SK-N-SH (cell line): ENCODE measurements around the gene FAM149A. TPM values are rescaled to one million over a fixed set of nuclear protein-coding genes. Genes with fewer than 3 reads are reported as not detected.

Experiments
- CTCF ChIA-PET: fragments of 300-600, 350-600 bp; formaldehyde crosslinking; extraction: SDS; loops from one replicate; lab custom pipeline; 2021; lab: Yijun Ruan, JAX
- POLR2A ChIA-PET: fragments of 350-600 bp; sonication (Branson Sonifier 250); formaldehyde crosslinking; extraction: SDS; loops from one replicate; lab custom pipeline; 2020; ENCODE audit warnings: antibody characterized with exemption, inconsistent platforms; lab: Yijun Ruan, JAX
- DNase-seq: peaks from one replicate; pipeline ENCODE4 v3.0.0; 2012
- H2AFZ ChIP-seq: fragments of 200-600 bp; sonication (generic); 2 replicates; pipeline ENCODE4 v1.8.1; 2016; ENCODE audit warnings: antibody characterized with exemption, mild to moderate bottlenecking, low read depth
- H3F3A ChIP-seq: fragments of 200-600 bp; sonication (generic); replicated peaks from 2 replicates; pipeline ENCODE3; 2016; ENCODE audit warnings: antibody characterized with exemption, mild to moderate bottlenecking; ENCODE audit not compliant: insufficient read depth
- H3K27ac ChIP-seq, 2 experiments: fragments of 200-500 bp in 1 of 2; fragments of 200-600 bp in 1 of 2; sonication (Bioruptor generic) in 1 of 2; sonication (generic), shearing (Covaris generic) in 1 of 2; 2 replicates each; pipeline versions ENCODE4 v1.5.1 to v1.6.1; 2014 to 2016; ENCODE audit warnings: low read depth in 2 of 2, inconsistent platforms in 1 of 2, low read length in 1 of 2, mild to moderate bottlenecking in 1 of 2, mixed read lengths in 1 of 2
- H3K27me3 ChIP-seq: fragments of 200-600 bp; sonication (generic), shearing (Covaris generic); 2 replicates; pipeline ENCODE4 v1.6.1; 2016; ENCODE audit warnings: mixed run types; ENCODE audit not compliant: insufficient read depth
- H3K36me3 ChIP-seq, 2 experiments: fragments of 200-500 bp in 1 of 2; fragments of 200-600 bp in 1 of 2; sonication (Bioruptor generic) in 1 of 2; sonication (generic) in 1 of 2; replicated peaks in 1 of 2; 2 replicates each; pipeline versions ENCODE3 to v1.5.1; 2014 to 2016; ENCODE audit warnings: low read length in 1 of 2, mild to moderate bottlenecking in 1 of 2; ENCODE audit not compliant: insufficient read depth in 2 of 2, control insufficient read depth in 1 of 2
- H3K4me1 ChIP-seq, 2 experiments: fragments of 200-500 bp in 1 of 2; fragments of 200-600 bp in 1 of 2; sonication (Bioruptor generic) in 1 of 2; sonication (generic), shearing (Covaris generic) in 1 of 2; 2 replicates each; pipeline versions ENCODE4 v1.5.1 to v1.6.1; 2014 to 2016; ENCODE audit warnings: low read depth in 1 of 2, low read length in 1 of 2, mixed run types in 1 of 2; ENCODE audit not compliant: insufficient read depth in 2 of 2, control insufficient read depth in 1 of 2
- H3K4me2 ChIP-seq: fragments of 200-600 bp; sonication (generic), shearing (Covaris generic); 2 replicates; pipeline ENCODE4 v1.6.1; 2017; ENCODE audit warnings: mixed run types
- H3K4me3 ChIP-seq, 2 experiments: fragments of 200-500 bp in 1 of 2; fragments of 200-600 bp in 1 of 2; sonication (Bioruptor generic) in 1 of 2; sonication (generic), shearing (Covaris generic) in 1 of 2; 2 replicates each; pipeline versions ENCODE4 v1.5.1 to v1.8.1; 2014 to 2016; ENCODE audit warnings: low read depth in 2 of 2, inconsistent platforms in 1 of 2, low read length in 1 of 2, mild to moderate bottlenecking in 1 of 2, mixed read lengths in 1 of 2, moderate library complexity in 1 of 2
- H3K79me2 ChIP-seq: fragments of 200-600 bp; sonication (generic); 2 replicates; pipeline ENCODE4 v1.8.1; 2017; ENCODE audit warnings: mild to moderate bottlenecking; ENCODE audit not compliant: insufficient read depth
- H3K9ac ChIP-seq: fragments of 200-600 bp; sonication (generic); 2 replicates; pipeline ENCODE4 v1.6.1; 2017; ENCODE audit warnings: mixed run types
- H3K9me2 ChIP-seq: fragments of 200-600 bp; sonication (generic); 2 replicates; pipeline ENCODE4 v1.6.1; 2017; ENCODE audit warnings: mixed run types
- H3K9me3 ChIP-seq: fragments of 200-600 bp; sonication (generic); 2 replicates; pipeline ENCODE4 v1.6.1; 2017; ENCODE audit warnings: mixed run types, mild to moderate bottlenecking, moderate library complexity
- H4K20me1 ChIP-seq: fragments of 200-600 bp; sonication (generic); 2 replicates; pipeline ENCODE4 v1.6.1; 2017; ENCODE audit warnings: mild to moderate bottlenecking, mixed run types; ENCODE audit not compliant: insufficient read depth
- EP300 ChIP-seq, 2 experiments: IDR thresholded peaks; 2 replicates each; pipeline versions ENCODE4 v1.4.0 to v1.6.1; 2012; ENCODE audit warnings: borderline replicate concordance in 1 of 2, low read depth in 1 of 2, low read length in 1 of 2
- FOSL2 ChIP-seq: IDR thresholded peaks from 2 replicates; pipeline ENCODE4 v1.4.0; 2012; ENCODE audit warnings: low read depth, mild to moderate bottlenecking, moderate library complexity, borderline replicate concordance
- FOXJ3 ChIP-seq: sonication (generic); formaldehyde crosslinking; IDR thresholded peaks from 2 replicates; pipeline ENCODE4 v1.5.1; 2020; ENCODE audit warnings: mild to moderate bottlenecking, missing genetic modification reagents
- MEF2A ChIP-seq: IDR thresholded peaks from 2 replicates; pipeline ENCODE4 v1.4.0; 2012; ENCODE audit warnings: low read depth, borderline replicate concordance
- NRF1 ChIP-seq: IDR thresholded peaks from 2 replicates; pipeline ENCODE4 v1.6.1; 2012; ENCODE audit warnings: low read depth, mild to moderate bottlenecking, low read length
- PBX3 ChIP-seq: IDR thresholded peaks from 2 replicates; pipeline ENCODE4; 2012
- RAD21 ChIP-seq: IDR thresholded peaks from 2 replicates; pipeline ENCODE4 v1.6.1; 2012; ENCODE audit warnings: mild to moderate bottlenecking, low read length
- RCOR1 ChIP-seq: fragments of 150-350 bp; IDR thresholded peaks from 2 replicates; pipeline ENCODE4 v1.6.1; 2017; ENCODE audit warnings: antibody characterized with exemption, low read length
- RXRA ChIP-seq: IDR thresholded peaks from 2 replicates; pipeline ENCODE4 v1.4.0; 2012; ENCODE audit warnings: low read depth, mild to moderate bottlenecking, borderline replicate concordance
- SIN3A ChIP-seq: IDR thresholded peaks from 2 replicates; pipeline ENCODE4 v1.6.1; 2012; ENCODE audit warnings: low read depth, mild to moderate bottlenecking, low read length, moderate library complexity, borderline replicate concordance
- SMC3 ChIP-seq: IDR thresholded peaks from 2 replicates; pipeline ENCODE4 v1.6.1; 2012; ENCODE audit warnings: low read depth, low read length, improper control_type of control experiment
- TAF1 ChIP-seq: IDR thresholded peaks from 2 replicates; pipeline ENCODE4 v1.6.1; 2012; ENCODE audit warnings: low read depth, mild to moderate bottlenecking, low read length, moderate library complexity, borderline replicate concordance
- TEAD4 ChIP-seq: IDR thresholded peaks from 2 replicates; pipeline ENCODE4 v1.4.0; 2012; ENCODE audit warnings: mild to moderate bottlenecking, borderline replicate concordance; ENCODE audit not compliant: insufficient read depth
- USF2 ChIP-seq: fragments of 150-350 bp; IDR thresholded peaks from 2 replicates; pipeline ENCODE4 v1.6.1; 2017; ENCODE audit warnings: antibody characterized with exemption, low read length, low read depth, borderline replicate concordance
- ZBTB33 ChIP-seq: IDR thresholded peaks from 2 replicates; pipeline ENCODE4 v1.4.0; 2012; ENCODE audit warnings: low read depth, borderline replicate concordance
- WGBS: methylation state at CpG from one replicate; pipeline ENCODE4 v1.1.6; 2017; ENCODE audit warnings: low lambda C conversion rate; 5-methylcytosine and 5-hydroxymethylcytosine counted together
- polyA plus RNA-seq, 3 experiments: library from polyadenylated mRNA; depleted of rRNA; stranded (reverse); fragments of >200 nt; gene quantifications; 2 replicates each; pipeline ENCODE4 v1.2.3, GENCODE V29; 2012

Gene FAM149A
- polyA plus RNA-seq (2012; rRNA removed) = 0.21 and 0.38 TPM in 2 replicates
- polyA plus RNA-seq (2012; cell fraction: cytosol; rRNA removed) = 0.43 and 0.49 TPM in 2 replicates
- 0.29 and 0.30 TPM in 2 replicates for polyA plus RNA-seq (2012; cell fraction: nucleus; rRNA removed)

GRCh38 chr4:186104114-186104889, at the start of gene FAM149A:
Gene FAM149A (plus strand): TSS chr4:186104704.
- H3K4me2 ChIP-seq = no peak within 1 kb of the TSS
- POLR2A ChIA-PET = no interaction called here
- H2AFZ ChIP-seq = no peak within 1 kb of the TSS
- H3K36me3 ChIP-seq = no peaks in the 10 kb centered on the region
- H3K4me3 ChIP-seq = peak within 1 kb of the TSS in 1 of 2 experiments; percentile 38; a peak in 2 of 4 replicates
- no peak within 1 kb of the TSS for H3K27ac ChIP-seq
- peaks cover 26% of the 10 kb centered on the region; the same call in 1 of the 2 replicates for H3K27me3 ChIP-seq
- WGBS = 66% methylated on average over 22 of the region's 57 CpGs
- no peaks in the 10 kb centered on the region for H3K9me2 ChIP-seq
- no peaks in the 10 kb centered on the region for H3K79me2 ChIP-seq
- CTCF ChIA-PET = interaction anchor here (1.2 kb wide), 1 partner anchor 34 kb away, joined by 5 read pairs; no protein-coding TSS in a partner anchor
- no peaks in the 10 kb centered on the region for H4K20me1 ChIP-seq
- TF ChIP-seq EP300 (IDR thresholded peaks at IDR 0.05; ENCODE audit: borderline replicate concordance in 1 of 2, low read depth in 1 of 2, low read length in 1 of 2) = peak in 1 of 2 experiments; percentile 9; a peak in 1 of 4 replicates
- no peak for TF ChIP-seq FOXJ3 (CRISPR knock-in tag)
- TF ChIP-seq, all 33 proteins: peak for 1
- Histone ChIP-seq H3K9ac (no peak within 1 kb of the TSS), H3F3A (no peaks in the 10 kb centered on the region), H3K4me1 (no peaks in the 10 kb centered on the region; a peak in 1 of 4 replicates), H3K9me3 (no peaks in the 10 kb centered on the region)
- DNase-seq = no peak

- WGBS = 71% methylated on average over 4 of the region's 6 CpGs
- no peak overlapping the region for H3K4me3 ChIP-seq
- H3K4me2 ChIP-seq = no peak overlapping the region
- H3K36me3 ChIP-seq = no peaks in the 10 kb centered on the region
- no peaks in the 10 kb centered on the region for H3K9me2 ChIP-seq
- no peaks in the 10 kb centered on the region for H4K20me1 ChIP-seq
- no peak for DNase-seq
- no peaks in the 10 kb centered on the region; a peak in 1 of 4 replicates for H3K4me1 ChIP-seq
- H3K79me2 ChIP-seq = no peaks in the 10 kb centered on the region
- H3F3A ChIP-seq = no peaks in the 10 kb centered on the region
- H2AFZ ChIP-seq = no peak overlapping the region
- no peak overlapping the region for H3K27ac ChIP-seq
- ChIA-PET POLR2A (no interaction called here), CTCF (interaction anchor here (1.0 kb wide), 1 partner anchor 21 kb away, joined by 3 read pairs; no protein-coding TSS in a partner anchor)
- no peak overlapping the region for H3K9ac ChIP-seq
- H3K27me3 ChIP-seq = no peaks in the 10 kb centered on the region
- TF ChIP-seq RAD21 (no peak), USF2 (no peak), FOXJ3 (CRISPR knock-in tag) (no peak), NRF1 (no peak), MEF2A (no peak), SMC3 (no peak), ZBTB33 (no peak), TAF1 (no peak), SIN3A (no peak), TEAD4 (no peak), RXRA (no peak), FOSL2 (no peak), PBX3 (no peak), RCOR1 (no peak)
- no peaks in the 10 kb centered on the region for H3K9me3 ChIP-seq
Measured at GRCh38 chr4:186058253-186058979, 46.1 kb upstream of the FAM149A start.
